ENCODE results near the gene SLC10A1.

The SLC10A1 gene

GRCh38 chr14:69760810-69761209, 36.2 kb downstream of the SLC10A1 start:
- Histone ChIP-seq H3K36me3 (no peaks in the 10 kb centered on the region), H3K9me3 (no peaks in the 10 kb centered on the region), H3K27me3 (no peaks in the 10 kb centered on the region), H3K27ac (no peak overlapping the region), H3K4me1 (no peaks in the 10 kb centered on the region), H3K4me3 (no peak overlapping the region)
- no peak for DNase-seq
- TF ChIP-seq CTCF (IDR thresholded peaks at IDR 0.05) = no peak
- intact Hi-C loops (cut with DNase I; ENCODE audit: low total_unique reads) = no loop called here

- no peak for TF ChIP-seq CTCF (IDR thresholded peaks at IDR 0.05)
- Histone ChIP-seq H3K36me3 (no peaks in the 10 kb centered on the region), H3K4me3 (no peak overlapping the region), H3K4me1 (no peaks in the 10 kb centered on the region), H3K27me3 (no peaks in the 10 kb centered on the region), H3K9me3 (no peaks in the 10 kb centered on the region), H3K27ac (no peak overlapping the region)
- intact Hi-C loops (cut with DNase I; ENCODE audit: low total_unique reads) = no loop called here
- DNase-seq = no peak
Measured at GRCh38 chr14:69756298-69756697, 40.7 kb downstream of the SLC10A1 start.

GRCh38 chr14:69755784-69756183, 41.3 kb downstream of the SLC10A1 start:
- H3K9me3 ChIP-seq = no peaks in the 10 kb centered on the region
- no peak for DNase-seq
- no peaks in the 10 kb centered on the region for H3K36me3 ChIP-seq
- no peak for TF ChIP-seq CTCF (IDR thresholded peaks at IDR 0.05)
- no peak overlapping the region for H3K27ac ChIP-seq
- H3K4me3 ChIP-seq = no peak overlapping the region
- intact Hi-C loops (cut with DNase I; ENCODE audit: low total_unique reads) = no loop called here
- H3K27me3 ChIP-seq = no peaks in the 10 kb centered on the region
- H3K4me1 ChIP-seq = no peaks in the 10 kb centered on the region

GRCh38 chr14:69755296-69755695, 41.7 kb downstream of the SLC10A1 start:
- Histone ChIP-seq H3K27me3 (no peaks in the 10 kb centered on the region), H3K4me3 (no peak overlapping the region), H3K27ac (no peak overlapping the region), H3K4me1 (no peaks in the 10 kb centered on the region), H3K36me3 (no peaks in the 10 kb centered on the region), H3K9me3 (no peaks in the 10 kb centered on the region)
- no peak for DNase-seq
- TF ChIP-seq CTCF (IDR thresholded peaks at IDR 0.05) = no peak
- intact Hi-C loops (cut with DNase I; ENCODE audit: low total_unique reads) = no loop called here

GRCh38 chr14:69754487-69754886, 42.6 kb downstream of the SLC10A1 start:
- H3K4me1 ChIP-seq = no peaks in the 10 kb centered on the region
- no peak overlapping the region for H3K27ac ChIP-seq
- intact Hi-C loops (cut with DNase I; ENCODE audit: low total_unique reads) = no loop called here

More at GRCh38 chr14:69754487-69754886, 42.6 kb downstream of the SLC10A1 start:
- Histone ChIP-seq H3K27me3 (no peaks in the 10 kb centered on the region), H3K4me3 (no peak overlapping the region), H3K36me3 (no peaks in the 10 kb centered on the region), H3K9me3 (no peaks in the 10 kb centered on the region)
- DNase-seq = no peak
- TF ChIP-seq CTCF (IDR thresholded peaks at IDR 0.05) = no peak
